Stimulated activated CD4-positive, alpha-beta T cell treated with anti-CD3 and anti-CD28 coated beads, TNF-alpha, amount 100 ng/mL, for 1 hour (primary cell): Measurements from ENCODE around the gene RPL36.
A peak's percentile ranks its signal among the peaks of the same experiment; 100 is the strongest.

Source experiments
- DNase-seq, 3 donors: peaks; one replicate each; pipeline ENCODE4 v3.0.0-alpha.2; 2020; ENCODE audit warnings: low read depth in 3 of 3, low spot score in 1 of 3

RPL36 gene

DNA sequence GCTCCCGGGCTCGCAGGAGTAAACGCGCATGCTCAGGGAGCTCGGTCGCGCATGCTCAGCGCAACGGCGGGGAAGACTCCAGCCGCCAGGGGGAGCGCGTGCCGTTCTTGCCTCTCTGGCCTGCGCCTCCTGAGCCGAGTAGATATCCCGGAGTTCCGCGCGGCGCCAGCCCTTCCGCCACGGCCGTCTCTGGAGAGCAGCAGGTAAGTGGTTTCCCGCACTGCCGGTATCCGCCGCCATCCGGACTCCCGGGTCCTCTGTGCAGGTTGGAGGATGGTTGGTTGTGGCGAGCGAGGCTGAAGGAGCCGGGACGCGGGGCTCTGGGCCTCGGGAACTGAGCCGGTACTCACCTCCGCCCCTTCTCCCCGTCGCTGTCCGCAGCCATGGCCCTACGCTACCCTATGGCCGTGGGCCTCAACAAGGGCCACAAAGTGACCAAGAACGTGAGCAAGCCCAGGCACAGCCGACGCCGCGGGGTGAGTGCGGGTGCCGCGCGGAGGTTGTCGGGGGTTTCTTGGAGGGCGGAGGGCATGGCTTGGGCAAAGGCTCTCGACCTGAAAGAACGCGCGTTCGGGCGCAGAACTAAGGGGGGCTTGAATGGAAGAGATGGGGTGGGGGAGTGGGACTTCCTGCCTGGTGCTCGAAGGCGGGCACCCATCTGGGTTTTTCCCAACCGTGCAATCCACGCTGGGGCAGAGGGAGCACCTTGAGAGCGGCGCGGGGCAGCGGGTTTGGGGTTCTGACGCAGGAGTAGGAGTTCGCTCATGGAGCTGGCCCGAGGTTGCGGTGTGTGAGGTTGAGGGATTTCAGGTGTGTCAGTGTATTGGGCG is at the start of gene RPL36:
RPL36 (plus strand) TSS at position 171 of the 830 bp plus-strand sequence; CDS start at position 384, 213 bp downstream.
- DNase-seq = peak; percentile 95 to 99 (median 99)

DNA sequence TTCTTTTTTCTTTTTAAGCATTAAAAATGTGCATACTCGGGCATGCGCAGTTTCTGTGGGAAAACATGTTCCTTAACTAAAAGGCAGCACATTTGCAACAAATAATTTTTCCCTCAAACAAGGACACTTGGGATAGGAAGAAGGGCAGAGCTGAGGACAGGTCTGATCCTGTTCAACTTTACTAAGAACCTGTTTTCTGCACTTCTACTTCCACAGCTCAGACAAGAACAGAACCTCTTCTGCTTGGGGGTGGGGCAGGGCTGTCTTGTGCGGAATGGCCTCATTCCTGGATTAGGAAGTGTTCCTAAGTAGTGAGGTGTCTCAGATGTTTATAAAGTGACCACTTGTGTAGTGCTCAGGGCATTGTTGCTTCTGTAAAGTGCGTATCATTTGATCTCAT is 48.9 kb upstream of the RPL36 start:
- no peak for DNase-seq

DNA sequence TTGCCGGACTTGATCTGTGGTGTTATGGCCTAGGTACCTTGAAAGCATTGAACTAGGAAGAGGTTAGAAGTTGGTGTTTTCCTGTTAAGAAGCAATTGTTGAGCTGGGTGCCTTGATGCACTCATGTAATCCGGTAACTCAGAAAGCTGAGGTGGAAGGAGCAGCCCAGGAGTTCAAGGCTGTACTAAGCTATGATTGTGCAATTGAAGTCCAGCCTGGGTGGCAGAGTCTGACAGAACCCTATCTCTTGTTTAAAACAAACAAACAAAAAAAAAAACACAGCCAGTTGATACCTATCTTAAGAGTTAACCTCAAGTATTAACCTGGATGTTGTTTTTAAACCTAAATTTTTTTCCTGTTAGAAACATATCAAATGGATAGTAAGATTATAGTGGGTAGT is 47.9 kb upstream of the RPL36 start:
- DNase-seq = no peak

DNA sequence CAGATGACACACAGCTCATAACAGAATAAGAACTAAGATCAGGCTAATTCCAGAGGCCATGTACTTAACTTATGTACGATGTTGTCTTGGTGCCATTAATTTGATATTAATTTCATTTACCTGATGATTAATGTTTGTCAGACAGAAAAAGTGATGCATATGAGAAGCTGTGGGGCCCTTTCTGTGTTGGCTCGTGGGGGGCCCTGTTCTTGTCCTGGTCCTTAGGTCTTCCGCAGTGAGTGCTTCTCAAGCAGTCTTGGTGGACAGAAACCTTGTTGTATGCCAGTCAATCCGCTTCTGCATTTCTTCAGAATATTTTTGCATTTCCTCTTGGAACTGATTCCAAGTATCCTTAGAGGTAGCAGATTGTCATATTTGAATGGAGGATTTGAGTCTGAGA is 47.0 kb upstream of the RPL36 start:
- DNase-seq = no peak

DNA sequence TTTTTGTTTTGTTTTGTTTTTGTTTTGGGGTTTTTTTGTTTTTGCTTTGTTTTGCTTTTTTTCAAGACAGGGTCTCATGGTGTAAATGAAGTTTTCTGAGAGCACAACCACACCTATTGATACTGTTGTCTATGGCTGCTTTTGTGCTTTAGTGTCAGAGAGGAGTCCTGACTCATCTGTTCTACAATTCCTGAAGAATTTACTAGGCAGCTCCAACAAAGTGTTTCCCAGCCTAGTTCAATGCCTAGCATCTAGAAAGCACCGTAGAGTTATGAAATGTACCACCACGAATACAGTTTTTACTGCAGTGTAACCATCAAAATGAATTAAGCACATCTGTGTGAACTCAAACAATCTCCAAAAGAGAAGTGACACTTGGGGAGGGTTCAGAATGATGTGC is 46.1 kb upstream of the RPL36 start:
- no peak for DNase-seq

DNA sequence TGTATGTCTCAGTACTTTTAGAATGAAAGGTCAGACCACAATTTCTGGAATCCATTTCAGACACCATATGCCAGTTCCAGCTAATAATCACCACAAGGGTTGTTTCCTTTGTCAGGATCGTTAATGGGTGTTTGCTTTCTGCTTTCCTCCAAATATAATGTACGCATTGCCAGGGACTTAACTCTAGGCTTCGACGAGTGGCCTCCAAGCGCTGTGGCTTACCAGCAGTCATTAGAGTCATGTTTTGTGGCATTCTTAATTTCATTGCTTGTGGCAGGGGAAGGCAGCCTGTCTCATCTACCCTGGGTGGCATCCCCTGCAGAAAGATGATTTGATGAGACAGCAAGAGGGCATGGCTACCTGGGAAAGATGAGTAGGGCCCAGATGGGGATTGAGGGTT is 44.7 kb upstream of the RPL36 start:
- DNase-seq = no peak

DNA sequence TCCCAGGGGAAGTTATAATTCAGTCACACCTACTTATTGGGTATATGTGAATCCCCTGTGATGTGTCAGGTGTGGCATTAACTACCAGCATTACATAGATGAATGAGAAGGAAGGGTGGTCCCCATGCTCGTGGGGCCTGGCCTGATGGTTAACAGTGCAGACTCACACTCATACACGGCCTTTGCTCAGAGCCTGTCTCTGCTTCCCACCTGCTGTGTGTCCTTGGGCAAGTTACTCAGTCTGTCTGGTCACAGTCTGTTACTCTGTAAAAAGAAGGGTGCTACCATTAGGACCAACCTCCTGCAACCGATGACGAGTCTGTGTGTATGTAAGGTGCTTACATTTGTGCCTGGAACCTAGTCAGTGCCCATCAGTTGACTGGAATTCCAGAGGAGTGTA is 43.4 kb upstream of the RPL36 start:
- no peak for DNase-seq

DNA sequence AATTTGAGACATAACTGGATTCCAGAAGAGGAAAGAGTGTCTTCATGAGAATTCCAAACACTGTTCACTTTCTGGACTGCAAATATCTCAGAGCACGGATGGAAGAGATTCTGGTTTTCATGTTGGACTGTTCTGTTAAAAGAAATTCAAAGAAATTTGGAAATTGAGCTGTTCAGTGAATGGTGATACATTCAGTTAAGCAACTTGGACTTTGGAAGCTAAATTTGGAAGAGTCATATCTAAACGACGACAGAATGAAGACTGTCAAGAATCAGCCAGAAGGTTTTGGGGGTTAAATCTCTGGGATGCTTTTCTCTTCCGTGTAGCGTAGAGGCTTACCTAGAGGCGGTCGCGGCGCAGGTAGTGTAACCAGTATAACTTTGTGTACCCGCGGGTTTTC is 41.6 kb upstream of the RPL36 start:
- no peak for DNase-seq

DNA sequence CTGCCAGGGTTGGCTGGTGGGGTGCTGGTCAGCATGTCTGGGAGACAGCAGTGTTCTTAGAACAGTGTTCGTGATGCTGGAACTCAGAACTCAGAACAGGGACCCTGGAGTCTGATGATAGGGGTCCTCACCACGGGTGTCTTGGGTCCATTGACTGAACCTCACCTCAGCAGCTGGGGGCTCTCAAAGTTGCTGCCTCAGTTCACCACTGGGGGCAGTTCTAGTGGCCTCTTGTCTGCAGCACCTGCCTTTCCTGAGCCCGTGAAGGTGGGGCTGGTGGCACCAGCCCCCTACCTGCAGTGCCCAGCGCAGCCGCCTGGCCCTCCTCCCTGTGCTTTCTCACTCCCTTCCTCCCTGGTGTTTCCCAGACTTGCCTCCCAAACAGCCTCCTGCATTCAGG is 38.7 kb upstream of the RPL36 start:
- no peak for DNase-seq

DNA sequence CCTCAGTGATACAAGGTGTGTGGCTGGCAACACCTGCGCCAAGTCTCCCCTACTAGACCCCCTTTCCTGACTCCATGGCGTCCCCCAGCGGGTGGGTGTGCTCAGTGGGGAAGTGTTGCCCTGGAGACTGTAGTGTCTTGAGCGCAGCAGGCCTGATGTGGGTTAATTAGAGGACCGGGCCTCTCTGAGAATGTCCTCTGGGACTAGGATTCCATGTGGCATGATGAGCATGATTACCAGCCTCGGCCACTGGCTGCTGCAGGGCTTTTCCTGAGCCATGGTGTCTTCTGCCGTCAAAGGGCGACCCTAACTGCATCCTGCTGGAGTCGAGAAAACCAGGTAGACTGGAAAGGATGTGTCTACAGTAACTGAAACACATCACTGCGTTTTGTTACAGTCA is 37.8 kb upstream of the RPL36 start:
- DNase-seq = no peak

DNA sequence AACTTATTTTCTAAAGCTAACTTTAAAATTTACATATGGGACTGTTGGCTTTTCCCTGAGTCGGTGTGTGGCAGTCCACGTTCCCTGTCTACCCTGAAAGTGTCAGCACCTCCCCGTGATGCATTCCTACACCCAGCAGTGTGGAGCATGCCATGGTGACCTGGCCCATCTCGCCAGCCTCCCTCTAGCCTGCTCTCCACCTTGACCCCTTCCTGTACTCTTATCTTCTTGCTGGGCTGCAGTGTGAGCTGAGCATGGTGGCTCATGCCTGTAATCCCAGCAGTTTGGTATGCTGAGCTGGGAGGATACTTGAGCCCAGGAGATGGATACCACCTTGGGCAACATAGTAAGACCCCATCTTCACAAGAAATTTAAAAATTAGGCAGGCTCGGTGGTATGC is 35.2 kb upstream of the RPL36 start:
- DNase-seq = no peak

DNA sequence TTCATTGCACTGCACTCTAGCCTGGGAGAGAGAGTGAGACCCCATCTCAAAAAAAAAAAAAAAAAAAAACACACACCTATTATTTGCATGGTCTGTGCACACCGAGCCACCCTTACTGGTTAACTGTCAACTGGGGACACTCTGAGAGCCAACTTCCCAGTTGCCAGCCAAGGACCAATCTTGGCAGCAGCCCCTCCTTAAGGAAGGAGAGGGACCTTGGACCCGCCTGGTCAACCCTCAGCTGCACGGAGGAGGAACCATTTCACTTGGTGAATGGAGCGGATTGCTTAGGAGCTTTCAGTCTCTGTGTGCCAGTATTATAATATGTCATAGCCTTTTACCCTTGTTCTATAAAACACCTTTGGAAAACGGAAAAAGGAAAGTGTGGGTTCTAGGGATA is 34.7 kb upstream of the RPL36 start:
- no peak for DNase-seq

DNA sequence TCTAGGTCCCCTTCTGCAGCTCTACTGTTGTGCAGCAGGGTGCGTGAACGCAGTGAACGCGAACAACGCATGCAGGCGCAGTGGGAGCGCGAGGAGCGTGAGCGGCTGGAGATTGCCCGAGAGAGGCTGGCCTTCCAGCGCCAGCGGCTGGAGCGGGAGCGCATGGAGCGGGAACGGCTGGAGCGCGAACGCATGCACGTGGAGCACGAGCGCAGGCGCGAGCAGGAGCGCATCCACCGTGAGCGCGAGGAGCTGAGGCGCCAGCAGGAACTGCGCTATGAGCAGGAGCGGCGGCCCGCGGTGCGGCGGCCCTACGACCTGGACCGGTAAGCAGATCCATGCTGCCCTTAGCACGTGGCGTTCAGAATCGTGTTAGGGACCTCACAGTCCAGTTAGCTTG is 28.6 kb upstream of the RPL36 start:
- no peak for DNase-seq

DNA sequence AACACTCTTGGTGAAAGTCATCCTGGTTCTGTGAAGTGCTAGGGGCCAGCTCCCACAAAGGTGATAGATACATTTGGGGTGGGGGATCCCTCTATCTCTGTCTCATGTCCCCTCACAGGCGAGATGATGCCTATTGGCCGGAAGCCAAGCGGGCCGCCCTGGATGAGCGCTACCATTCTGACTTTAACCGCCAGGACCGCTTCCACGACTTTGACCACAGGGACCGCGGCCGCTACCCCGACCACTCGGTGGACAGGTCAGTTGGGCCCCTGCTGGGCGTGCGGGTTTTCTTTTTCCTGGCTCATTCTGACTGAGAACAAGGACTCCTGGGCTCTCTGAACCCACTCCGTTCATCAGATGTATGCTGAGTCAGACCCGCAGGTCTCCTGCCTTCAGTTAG is 26.2 kb upstream of the RPL36 start:
- no peak for DNase-seq

DNA sequence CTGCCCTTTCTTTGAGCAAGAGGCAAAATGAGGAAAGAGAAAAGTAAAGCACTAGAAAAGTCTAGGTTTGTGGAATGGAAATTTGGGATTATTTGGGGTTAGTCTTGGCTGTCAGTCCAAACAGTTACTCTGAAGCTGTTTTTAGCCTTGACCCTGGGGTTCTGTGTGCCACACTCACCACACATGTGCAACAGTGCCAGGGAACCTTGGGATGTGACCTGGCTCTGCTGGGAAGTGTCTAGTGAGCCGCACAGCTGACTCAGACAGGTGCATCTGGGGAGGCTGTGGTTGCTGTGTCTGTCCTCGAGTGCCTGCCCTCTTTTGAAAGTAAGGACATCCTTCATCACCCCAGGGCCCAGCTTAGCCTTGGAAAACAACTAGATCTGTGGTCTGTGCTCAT is 25.6 kb upstream of the RPL36 start:
- no peak for DNase-seq

DNA sequence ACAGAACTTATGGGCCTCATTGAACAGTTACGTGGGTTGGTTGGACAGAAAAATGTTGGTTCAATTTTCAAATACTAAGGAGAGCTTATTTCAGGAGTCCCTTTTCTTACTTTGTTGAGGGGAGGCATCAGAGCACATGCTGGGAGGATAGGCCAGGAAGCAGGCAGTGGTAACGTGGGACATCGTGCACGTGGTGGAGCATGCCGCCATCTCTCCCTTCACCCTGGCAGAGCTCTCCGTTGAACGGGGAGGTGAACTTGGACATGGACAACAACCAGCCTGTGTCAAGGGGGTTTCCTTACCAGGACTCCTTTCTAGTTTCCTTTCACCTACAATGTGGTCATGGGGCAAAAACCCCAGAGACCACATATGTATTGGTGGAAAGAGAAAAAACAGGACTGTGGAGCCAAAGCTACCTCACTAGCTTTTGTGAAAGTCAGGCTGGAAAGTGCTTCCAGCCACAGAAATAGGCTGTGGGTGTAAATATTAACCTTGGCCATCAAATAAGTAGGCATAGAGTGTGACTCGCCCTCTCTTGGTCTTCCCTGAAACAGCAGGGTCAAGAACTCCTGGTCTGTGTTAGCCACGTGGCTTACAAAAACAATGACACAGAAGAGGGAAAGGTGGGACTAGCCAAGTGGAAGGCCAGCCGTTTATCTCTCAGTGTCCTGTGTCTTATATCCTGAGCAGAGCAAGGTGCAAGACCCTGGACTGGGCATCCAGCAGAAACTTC is 24.1 kb upstream of the RPL36 start:
- no peak for DNase-seq

DNA sequence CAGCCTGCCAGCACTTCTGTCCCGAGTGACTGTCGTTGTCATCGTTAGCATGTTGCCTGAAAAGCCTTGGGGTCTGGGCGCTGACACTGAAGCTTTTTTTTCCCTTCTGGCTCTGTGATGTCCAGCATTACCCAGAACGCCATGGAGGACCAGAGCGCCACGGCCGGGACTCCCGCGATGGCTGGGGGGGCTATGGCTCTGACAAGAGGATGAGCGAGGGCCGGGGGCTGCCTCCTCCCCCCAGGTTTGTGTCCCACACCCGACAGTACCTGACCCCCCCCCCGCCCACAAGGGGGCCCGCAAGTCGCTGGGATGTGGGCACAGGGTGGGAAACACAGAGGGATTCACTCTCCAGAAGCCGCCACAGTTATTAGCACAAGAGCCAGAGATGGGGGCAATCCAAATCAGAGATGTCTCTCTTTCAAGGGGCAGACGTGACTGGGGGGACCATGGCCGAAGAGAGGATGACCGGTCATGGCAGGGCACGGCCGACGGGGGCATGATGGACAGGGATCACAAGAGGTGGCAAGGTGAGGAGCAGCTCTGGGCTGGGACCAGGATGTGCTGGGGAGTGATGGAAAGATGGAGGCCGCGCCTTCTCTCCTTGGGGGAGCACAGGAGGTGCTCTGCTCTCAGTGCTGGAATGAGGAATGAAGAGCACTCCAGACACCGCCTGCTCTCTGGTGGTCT is 23.0 kb upstream of the RPL36 start:
- no peak for DNase-seq

DNA sequence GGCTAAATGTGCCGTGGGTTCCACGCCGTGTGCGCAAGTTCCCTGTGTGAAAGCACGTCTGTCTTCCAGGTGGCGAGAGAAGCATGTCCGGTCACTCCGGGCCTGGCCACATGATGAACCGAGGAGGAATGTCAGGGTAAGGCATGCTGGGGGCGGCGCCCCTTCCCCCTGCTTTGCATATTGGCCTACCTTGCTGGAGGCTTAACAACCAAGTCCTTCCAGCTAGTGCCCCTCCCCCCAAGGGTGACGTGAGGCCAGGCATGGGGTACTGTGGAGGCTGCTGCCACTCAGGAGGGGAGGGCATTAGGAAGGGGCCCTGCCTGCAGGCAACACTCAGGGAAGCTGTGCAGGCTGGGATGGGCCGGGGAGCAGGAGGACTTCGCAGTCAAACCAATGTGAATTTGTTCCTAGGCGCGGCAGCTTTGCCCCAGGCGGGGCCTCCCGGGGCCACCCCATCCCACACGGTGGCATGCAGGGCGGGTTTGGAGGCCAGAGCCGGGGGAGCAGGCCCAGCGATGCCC is 22.3 kb upstream of the RPL36 start:
- no peak for DNase-seq

DNA sequence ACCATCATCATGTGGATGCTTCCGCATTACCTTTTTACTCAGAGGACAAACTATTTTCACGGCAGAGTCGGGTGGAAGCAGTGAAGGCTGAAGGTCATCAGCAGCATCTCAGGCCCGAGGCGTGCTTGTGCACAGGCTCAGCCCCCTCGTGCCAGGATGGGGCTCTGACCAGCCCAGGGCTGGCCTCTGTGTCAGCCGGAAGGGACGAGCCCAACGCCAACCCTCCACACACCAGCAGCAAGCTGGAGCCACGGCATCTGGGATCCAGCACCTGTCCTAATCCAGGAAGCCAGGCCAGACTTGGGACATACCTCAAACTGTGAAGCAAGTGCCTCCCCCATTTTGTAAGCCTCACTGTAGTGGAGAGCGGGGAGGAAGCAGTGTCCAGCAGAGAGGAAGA is 20.9 kb upstream of the RPL36 start:
- DNase-seq = no peak

DNA sequence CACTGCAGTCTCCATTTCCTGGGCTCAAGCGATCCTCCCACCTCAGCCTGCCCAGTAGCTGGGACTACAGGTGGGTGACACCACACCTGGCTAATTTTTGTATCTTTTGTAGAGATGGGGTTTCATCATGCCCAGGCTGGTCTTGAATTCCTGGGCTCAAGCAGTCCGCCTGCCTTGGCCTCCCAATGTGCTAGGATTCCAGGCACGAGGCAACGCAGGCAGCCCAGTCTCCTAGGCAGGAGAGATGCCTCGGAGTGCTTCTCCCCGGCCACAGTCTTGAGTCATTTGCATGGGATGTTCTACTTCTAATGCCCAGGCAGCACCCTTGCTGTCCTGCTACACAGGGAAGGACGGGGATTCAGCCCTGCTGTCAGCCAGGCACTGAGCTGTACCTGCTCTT is 18.5 kb upstream of the RPL36 start:
- DNase-seq = no peak

DNA sequence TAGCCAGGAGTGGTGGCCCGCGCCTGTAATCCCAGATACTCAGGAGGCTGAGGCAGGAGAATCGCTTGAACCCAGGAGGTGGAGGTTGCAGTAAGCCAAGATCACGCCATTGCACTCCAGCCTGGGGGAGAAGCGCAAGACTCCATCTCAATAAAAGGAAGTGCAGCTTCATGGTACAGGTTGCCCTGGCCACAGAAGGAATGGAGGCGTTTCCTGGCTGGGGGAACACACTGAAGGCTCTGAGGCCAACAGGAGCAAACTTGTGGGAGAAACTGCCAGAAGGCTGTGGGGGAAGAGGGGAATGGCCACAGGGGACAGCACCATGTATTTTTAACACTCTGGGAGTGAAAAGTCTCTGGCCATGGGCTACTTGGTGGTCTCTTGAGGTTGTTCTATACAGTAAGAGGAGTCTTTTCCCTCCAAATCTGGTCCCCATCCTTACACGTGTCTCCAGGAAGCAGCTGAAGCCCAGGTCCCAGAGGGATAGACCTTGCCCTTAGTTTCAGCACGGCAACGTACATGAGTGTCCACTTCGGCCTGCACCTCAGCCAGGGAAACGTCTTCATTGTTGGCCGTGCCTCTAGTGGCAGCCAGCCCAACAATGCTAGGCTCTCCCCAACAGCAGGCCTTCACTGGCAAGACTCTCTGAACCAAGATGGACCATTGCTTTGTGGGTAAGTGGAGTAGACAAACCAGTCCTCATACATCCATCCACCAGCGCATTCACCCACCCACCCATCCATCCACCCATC is 17.2 kb upstream of the RPL36 start:
- no peak for DNase-seq
